H1 (cell line): ENCODE data around the gene TDRD12. TPM values are rescaled to one million over a fixed set of nuclear protein-coding genes. Genes with fewer than 3 reads are reported as not detected.

Source experiments
- CTCF ChIA-PET: fragments of 300-600 bp; sonication (Branson Sonifier 250); formaldehyde crosslinking; loops from one replicate; lab custom pipeline; 2021; ENCODE audit not compliant: partially characterized antibody; lab: Charles Lee
- POLR2A ChIA-PET: fragments of 300-600 bp; sonication (Branson Sonifier 250); formaldehyde crosslinking; loops from one replicate; lab custom pipeline; 2021; ENCODE audit warnings: inconsistent platforms; ENCODE audit not compliant: partially characterized antibody; lab: Charles Lee
- DNase-seq, 2 experiments: peaks; one replicate each; pipeline versions ENCODE4 v3.0.0 to v3.0.0-alpha.2; 2010 to 2022; ENCODE audit warnings: low spot score in 2 of 2, low read depth in 1 of 2, mixed read lengths in 1 of 2
- FAIRE-seq: peaks from 2 replicates; lab custom pipeline; 2011; peaks lifted over from hg19 to GRCh38; lab: Jason Lieb, UNC
- H2AFZ ChIP-seq: 2 replicates; pipeline ENCODE4 v1.8.1; 2012; ENCODE audit warnings: low read length, inconsistent platforms
- H2AK5ac ChIP-seq: 2 replicates; pipeline ENCODE4 v1.6.1; 2013; ENCODE audit warnings: low read depth, low read length
- H2BK120ac ChIP-seq: replicated peaks from 2 replicates; pipeline ENCODE3; 2013; ENCODE audit warnings: low read depth, low read length, inconsistent platforms
- H2BK12ac ChIP-seq: 2 replicates; pipeline ENCODE4 v1.6.1; 2013; ENCODE audit warnings: low read depth, low read length
- H2BK15ac ChIP-seq: 2 replicates; pipeline ENCODE4 v1.6.1; 2013; ENCODE audit warnings: low read length
- H2BK20ac ChIP-seq: 2 replicates; pipeline ENCODE4 v1.6.1; 2013; ENCODE audit warnings: low read length
- H2BK5ac ChIP-seq: 2 replicates; pipeline ENCODE4 v1.6.1; 2013; ENCODE audit warnings: low read depth, low read length
- H3K14ac ChIP-seq: 2 replicates; pipeline ENCODE4 v1.6.1; 2013; ENCODE audit warnings: inconsistent platforms; ENCODE audit not compliant: insufficient read length
- H3K18ac ChIP-seq: 2 replicates; pipeline ENCODE4 v1.6.1; 2013; ENCODE audit warnings: low read length; ENCODE audit errors: extremely low read depth
- H3K23ac ChIP-seq: 2 replicates; pipeline ENCODE4 v1.6.1; 2013; ENCODE audit warnings: inconsistent platforms; ENCODE audit not compliant: insufficient read length
- H3K23me2 ChIP-seq: 2 replicates; pipeline ENCODE4 v1.6.1; 2013; ENCODE audit warnings: low read depth, low read length
- H3K27ac ChIP-seq: 2 replicates; pipeline ENCODE4 v1.6.1; 2011; ENCODE audit warnings: low read depth, low read length, inconsistent platforms
- H3K27me3 ChIP-seq, 4 experiments: replicated peaks in 1 of 4; 1 replicate in 1 of 4; 2 replicates in 3 of 4; pipeline versions ENCODE4 v1.6.1 to v1.8.1; 2011 to 2013; ENCODE audit warnings: low read length in 3 of 4, mild to moderate bottlenecking in 3 of 4, inconsistent platforms in 2 of 4, mixed read lengths in 2 of 4, moderate library complexity in 1 of 4; ENCODE audit not compliant: control insufficient read depth in 3 of 4, insufficient read depth in 3 of 4; ENCODE audit errors: extremely low read depth in 1 of 4
- H3K36me3 ChIP-seq, 4 experiments: 2 replicates each; pipeline versions ENCODE4 v1.6.1 to v1.8.1; 2011 to 2013; ENCODE audit warnings: mild to moderate bottlenecking in 4 of 4, low read length in 3 of 4, moderate library complexity in 2 of 4, control low read depth in 1 of 4, inconsistent platforms in 1 of 4; ENCODE audit not compliant: insufficient read depth in 4 of 4, control insufficient read depth in 2 of 4
- H3K4ac ChIP-seq: replicated peaks from 2 replicates; pipeline ENCODE3; 2013; ENCODE audit warnings: low read length, low read depth, mixed read lengths, inconsistent platforms; ENCODE audit not compliant: insufficient read length
- H3K4me1 ChIP-seq, 4 experiments: replicated peaks in 1 of 4; 1 replicate in 1 of 4; 2 replicates in 3 of 4; pipeline versions ENCODE4 v1.6.1 to v1.8.1; 2011 to 2013; ENCODE audit warnings: low read length in 3 of 4, inconsistent platforms in 2 of 4, mixed read lengths in 1 of 4; ENCODE audit not compliant: insufficient read depth in 4 of 4, control insufficient read depth in 3 of 4
- H3K4me2 ChIP-seq, 2 experiments: 2 replicates each; pipeline versions ENCODE4 v1.6.1 to v1.8.1; 2011 to 2013; ENCODE audit warnings: low read depth in 2 of 2, low read length in 2 of 2, control low read depth in 1 of 2, inconsistent platforms in 1 of 2, mild to moderate bottlenecking in 1 of 2; ENCODE audit not compliant: insufficient read depth in 1 of 2
- H3K4me3 ChIP-seq, 4 experiments: fragments of 200-600, 300-600 bp in 1 of 4; sonication (generic), shearing (Covaris generic), sonication (Bioruptor Twin) in 1 of 4; 2 replicates each; pipeline versions ENCODE4 v1.5.1 to v1.8.1; 2011 to 2016; ENCODE audit warnings: low read length in 4 of 4, low read depth in 3 of 4, control low read depth in 2 of 4, inconsistent platforms in 2 of 4, mild to moderate bottlenecking in 2 of 4, mixed read lengths in 1 of 4, moderate library complexity in 1 of 4; ENCODE audit not compliant: insufficient read depth in 2 of 4; ENCODE audit errors: extremely low read depth in 1 of 4
- H3K56ac ChIP-seq: replicated peaks from 2 replicates; pipeline ENCODE3; 2013; ENCODE audit warnings: low read depth, mild to moderate bottlenecking, mixed read lengths, low read length, inconsistent platforms; ENCODE audit not compliant: insufficient read length
- H3K79me1 ChIP-seq: 2 replicates; pipeline ENCODE4 v1.6.1; 2013; ENCODE audit warnings: low read depth, low read length, control low read depth
- H3K79me2 ChIP-seq, 2 experiments: 2 replicates each; pipeline versions ENCODE4 v1.6.1 to v1.8.1; 2012 to 2013; ENCODE audit warnings: low read length in 2 of 2, mild to moderate bottlenecking in 2 of 2, inconsistent platforms in 1 of 2; ENCODE audit not compliant: insufficient read depth in 2 of 2, control insufficient read depth in 1 of 2
- H3K9ac ChIP-seq, 4 experiments: replicated peaks in 1 of 4; 1 replicate in 1 of 4; 2 replicates in 3 of 4; pipeline versions ENCODE4 v1.6.1 to v1.8.1; 2011 to 2013; ENCODE audit warnings: low read depth in 3 of 4, low read length in 3 of 4, control low read depth in 2 of 4, mild to moderate bottlenecking in 2 of 4, moderate library complexity in 2 of 4, inconsistent platforms in 1 of 4; ENCODE audit errors: extremely low read depth in 1 of 4
- H3K9me3 ChIP-seq, 2 experiments: 2 replicates each; pipeline versions ENCODE4 v1.6.1 to v1.8.1; 2012 to 2013; ENCODE audit warnings: mild to moderate bottlenecking in 2 of 2, moderate library complexity in 2 of 2, control low read depth in 1 of 2, inconsistent platforms in 1 of 2, low read depth in 1 of 2, low read length in 1 of 2, mixed read lengths in 1 of 2; ENCODE audit not compliant: insufficient read depth in 2 of 2
- H4K20me1 ChIP-seq, 2 experiments: replicated peaks in 1 of 2; 2 replicates each; pipeline versions ENCODE3 to v1.8.1; 2011 to 2013; ENCODE audit warnings: inconsistent platforms in 2 of 2, low read length in 2 of 2, mild to moderate bottlenecking in 1 of 2; ENCODE audit not compliant: insufficient read depth in 2 of 2, control insufficient read depth in 1 of 2
- H4K5ac ChIP-seq: 2 replicates; pipeline ENCODE4 v1.6.1; 2013; ENCODE audit warnings: low read length, low read depth, mixed read lengths, inconsistent platforms; ENCODE audit not compliant: insufficient read length
- H4K8ac ChIP-seq: 2 replicates; pipeline ENCODE4 v1.8.0; 2013; ENCODE audit warnings: mild to moderate bottlenecking, moderate library complexity, low read length, inconsistent platforms; ENCODE audit not compliant: insufficient read depth; ENCODE audit errors: extremely low read depth
- H4K91ac ChIP-seq: replicated peaks from 2 replicates; pipeline ENCODE3; 2013; ENCODE audit warnings: low read length, mixed read lengths, inconsistent platforms; ENCODE audit not compliant: insufficient read length
- E2F6 ChIP-seq: IDR thresholded peaks from 2 replicates; pipeline ENCODE4 v1.6.1; 2012; ENCODE audit warnings: inconsistent platforms
- EP300 ChIP-seq, 2 experiments: IDR thresholded peaks; 1 replicate in 1 of 2; 2 replicates in 1 of 2; pipeline ENCODE4 v1.6.1; 2011 to 2012; ENCODE audit warnings: low read depth in 2 of 2, low read length in 2 of 2, mild to moderate bottlenecking in 2 of 2, borderline replicate concordance in 1 of 2, inconsistent platforms in 1 of 2, moderate library complexity in 1 of 2
- FOSL1 ChIP-seq: IDR thresholded peaks from 2 replicates; pipeline ENCODE4 v1.6.1; 2011; ENCODE audit warnings: mild to moderate bottlenecking, low read depth, low read length, moderate library complexity; ENCODE audit not compliant: insufficient read depth
- HDAC2 ChIP-seq, 2 experiments: fragments of 300-600 bp in 1 of 2; sonication (generic) in 1 of 2; IDR thresholded peaks; 2 replicates each; pipeline ENCODE4 v1.6.1; 2011 to 2012; ENCODE audit warnings: low read depth in 2 of 2, low read length in 2 of 2, mild to moderate bottlenecking in 2 of 2, moderate library complexity in 2 of 2, borderline replicate concordance in 1 of 2, inconsistent platforms in 1 of 2
- NANOG ChIP-seq: IDR thresholded peaks from 2 replicates; pipeline ENCODE4 v1.6.1; 2011; ENCODE audit warnings: low read length, low read depth, mild to moderate bottlenecking, inconsistent platforms; ENCODE audit not compliant: insufficient read depth, poor library complexity, severe bottlenecking
- POU5F1 ChIP-seq: IDR thresholded peaks from 2 replicates; pipeline ENCODE4 v1.6.1; 2011; ENCODE audit warnings: low read depth, mild to moderate bottlenecking, low read length, moderate library complexity
- RAD21 ChIP-seq, 2 experiments: IDR thresholded peaks in 1 of 2; conservative IDR thresholded peaks in 1 of 2; 2 replicates each; pipeline ENCODE4 v1.6.1; 2011; ENCODE audit warnings: low read depth in 2 of 2, low read length in 2 of 2, improper control_type of control experiment in 1 of 2, inconsistent platforms in 1 of 2, mild to moderate bottlenecking in 1 of 2, moderate library complexity in 1 of 2
- SIX5 ChIP-seq: IDR thresholded peaks from 2 replicates; pipeline ENCODE4 v1.6.1; 2011; ENCODE audit warnings: mild to moderate bottlenecking, low read depth, low read length
- SP4 ChIP-seq: IDR thresholded peaks from 2 replicates; pipeline ENCODE4 v1.6.1; 2012; ENCODE audit warnings: low read length, inconsistent platforms
- ZNF274 ChIP-seq: IDR thresholded peaks from 2 replicates; pipeline ENCODE4 v1.7.0; 2012; ENCODE audit warnings: low read length, borderline replicate concordance; ENCODE audit errors: extremely low read depth
- WGBS, 2 experiments: shearing (Covaris generic) in 1 of 2; methylation state at CpG; one replicate each; pipeline versions ENCODE4 v1.1.6 to v1.1.7; 2013 to 2015; ENCODE audit warnings: low lambda C conversion rate in 2 of 2, mixed read lengths in 2 of 2, inconsistent platforms in 1 of 2, low coverage in 1 of 2, missing lambda C conversion rate in 1 of 2; ENCODE audit not compliant: insufficient replicate concordance in 2 of 2, insufficient coverage in 1 of 2, insufficient read length in 1 of 2; ENCODE audit errors: extremely low coverage in 1 of 2, missing lambda C conversion rate in 1 of 2; 5-methylcytosine and 5-hydroxymethylcytosine counted together
- polyA plus RNA-seq, 7 experiments: library from polyadenylated mRNA; depleted of rRNA in 3 of 7; stranded (reverse) in 5 of 7; unstranded in 2 of 7; fragments of >200 nt in 5 of 7; fragments of 200-250 nt in 2 of 7; gene quantifications; 1 replicate in 5 of 7; 2 replicates in 1 of 7; 4 replicates in 1 of 7; pipeline versions ENCODE4 v1.2.1 to v1.2.3, GENCODE V29; 2011 to 2013; ENCODE audit warnings: missing spikeins in 2 of 7, mixed read lengths in 2 of 7
- total RNA-seq: library from RNA; stranded (reverse); fragmentation: NEBNext Ultra II Directional; extraction: Animal tissue kit (Norgen Biotek cat#: 25700); gene quantifications from 2 replicates; pipeline ENCODE4 v1.2.1, GENCODE V29; 2021

Gene TDRD12
- total and polyA plus RNA-seq, 2 of the 8 experiments (the other 6 are each of a cell fraction or from before 2014, with no cell fraction given) = 0.39 to 0.88 TPM

GRCh38 chr19:32810452-32810851 lies 90.9 kb downstream of the TDRD12 start:
- CTCF ChIA-PET = no interaction called here
- Histone ChIP-seq H3K36me3 (no peaks in the 10 kb centered on the region), H3K79me2 (no peaks in the 10 kb centered on the region)
- TF ChIP-seq ZNF274 (no peak), RAD21 (IDR thresholded peaks at IDR 0.05 in 1 of 2, conservative IDR thresholded peaks at IDR 0.05 in 1 of 2; ENCODE audit: low read depth in 2 of 2, low read length in 2 of 2) (no peak), SP4 (no peak), FOSL1 (no peak), NANOG (no peak), POU5F1 (no peak), EP300 (IDR thresholded peaks at IDR 0.05; ENCODE audit: borderline replicate concordance in 1 of 2, low read depth in 2 of 2, low read length in 2 of 2) (no peak), SIX5 (no peak), E2F6 (no peak), HDAC2 (IDR thresholded peaks at IDR 0.05; ENCODE audit: borderline replicate concordance in 1 of 2, low read depth in 2 of 2, low read length in 2 of 2) (no peak)

More at GRCh38 chr19:32810452-32810851, 90.9 kb downstream of the TDRD12 start:
- no peak overlapping the region for H4K8ac ChIP-seq
- H3K18ac ChIP-seq = no peak overlapping the region
- no peak overlapping the region for H3K9ac ChIP-seq
- WGBS, 2 experiments = 94% methylated on average over 9 of the region's 9 CpGs; no CpG with 5 or more reads in 1 of the 2 experiments
- H3K23ac ChIP-seq = no peak overlapping the region
- no peak overlapping the region for H2BK12ac ChIP-seq
- H4K91ac ChIP-seq = no peak overlapping the region
- H2BK5ac ChIP-seq = no peak overlapping the region
- H3K4me3 ChIP-seq = no peak overlapping the region
- H3K4me2 ChIP-seq = no peak overlapping the region
- H3K79me1 ChIP-seq = no peaks in the 10 kb centered on the region
- no peaks in the 10 kb centered on the region for H3K23me2 ChIP-seq
- no peak for FAIRE-seq
- H4K20me1 ChIP-seq = no peaks in the 10 kb centered on the region
- H4K5ac ChIP-seq = no peak overlapping the region
- POLR2A ChIA-PET = no interaction called here
- no peak overlapping the region for H3K56ac ChIP-seq
- 0 out of 7 replicates have a peak, but pooled peaks cover 0 to 3% (median 0%) of the 10 kb centered on the region in 4 experiments for H3K4me1 ChIP-seq
- H2AFZ ChIP-seq = no peak overlapping the region
- H3K9me3 ChIP-seq = no peaks in the 10 kb centered on the region
- no peak overlapping the region for H2BK20ac ChIP-seq
- no peak for DNase-seq
- H3K27ac ChIP-seq = no peak overlapping the region
- H3K4ac ChIP-seq = no peak overlapping the region
- H3K27me3 ChIP-seq = no peaks in the 10 kb centered on the region
- H2BK15ac ChIP-seq = no peak overlapping the region
- no peak overlapping the region for H2BK120ac ChIP-seq
- no peak overlapping the region for H3K14ac ChIP-seq
- H2AK5ac ChIP-seq = no peak overlapping the region
